ENCODE measurements around the gene STAMBPL1.

STAMBPL1 gene

GRCh38 chr10:88857831-88858230, 22.2 kb upstream of the STAMBPL1 start:
- no peak for DNase-seq (ENCODE audit: low read depth, low spot score)

GRCh38 chr10:88858491-88858890, 21.6 kb upstream of the STAMBPL1 start:
- DNase-seq (ENCODE audit: low read depth, low spot score), result no peak

- no peak for DNase-seq (ENCODE audit: low read depth, low spot score)
Measured at GRCh38 chr10:88861036-88861435, 19.0 kb upstream of the STAMBPL1 start.

GRCh38 chr10:88865281-88865876, 14.7 kb upstream of the STAMBPL1 start:
- no peak for DNase-seq (ENCODE audit: low read depth, low spot score)

GRCh38 chr10:88866454-88866853, 13.6 kb upstream of the STAMBPL1 start:
- no peak for DNase-seq (ENCODE audit: low read depth, low spot score)

GRCh38 chr10:88870089-88870488, 10.0 kb upstream of the STAMBPL1 start:
- DNase-seq (ENCODE audit: low read depth, low spot score), result no peak

- DNase-seq (ENCODE audit: low read depth, low spot score), result no peak
Measured at GRCh38 chr10:88873757-88874156, 6.3 kb upstream of the STAMBPL1 start.

- no peak for DNase-seq (ENCODE audit: low read depth, low spot score)
Measured at GRCh38 chr10:88874281-88874680, 5.8 kb upstream of the STAMBPL1 start.

- DNase-seq (ENCODE audit: low read depth, low spot score), result no peak
Measured at GRCh38 chr10:88875081-88875480, 5.0 kb upstream of the STAMBPL1 start.

- DNase-seq (ENCODE audit: low read depth, low spot score), result no peak
Measured at GRCh38 chr10:88877298-88877697, 2.7 kb upstream of the STAMBPL1 start.

- DNase-seq (ENCODE audit: low read depth, low spot score), result peak; percentile 88
Measured at GRCh38 chr10:88880282-88881076, 434 bp downstream of the STAMBPL1 start.

GRCh38 chr10:88881320-88881719, 1.3 kb downstream of the STAMBPL1 start:
- DNase-seq (ENCODE audit: low read depth, low spot score), result peak; percentile 2

GRCh38 chr10:88881922-88882645, 2.0 kb downstream of the STAMBPL1 start:
- no peak for DNase-seq (ENCODE audit: low read depth, low spot score)

- peak; percentile 58 for DNase-seq (ENCODE audit: low read depth, low spot score)
Measured at GRCh38 chr10:88882646-88883447, 2.8 kb downstream of the STAMBPL1 start.

GRCh38 chr10:88883448-88883809, 3.4 kb downstream of the STAMBPL1 start:
- DNase-seq (ENCODE audit: low read depth, low spot score), result no peak

- peak; percentile 5 for DNase-seq (ENCODE audit: low read depth, low spot score)
Measured at GRCh38 chr10:88886557-88886956, 6.5 kb downstream of the STAMBPL1 start.

- no peak for DNase-seq (ENCODE audit: low read depth, low spot score)
Measured at GRCh38 chr10:88888810-88889445, 8.9 kb downstream of the STAMBPL1 start.

GRCh38 chr10:88889559-88890337, 9.7 kb downstream of the STAMBPL1 start:
- DNase-seq (ENCODE audit: low read depth, low spot score), result no peak

- DNase-seq (ENCODE audit: low read depth, low spot score), result no peak
Measured at GRCh38 chr10:88890681-88891381, 10.8 kb downstream of the STAMBPL1 start.
